Stimulated activated CD8-positive, alpha-beta memory T cell treated with anti-CD3 and anti-CD28 coated beads, Interleukin-7, amount 100 ng/mL, for 1 hour (primary cell): ENCODE results near the gene APOL6.
"Not testable (repeated sequence)": the region's sequence is repeated elsewhere in the genome, so short reads cannot be mapped to it uniquely, and the experiment has no call there.

ENCODE experiments used
- DNase-seq, 2 donors: peaks; one replicate each; pipeline ENCODE4 v3.0.0-alpha.2; 2020; ENCODE audit warnings: low read depth in 2 of 2

APOL6 gene

GRCh38 chr22:35617137-35617755, 31.0 kb upstream of the APOL6 start, which contains the start of gene MB:
Gene MB, minus strand, starts transcription at chr22:35617329. Its CDS starts 72 bp downstream, at chr22:35617257.
- no peak for DNase-seq

GRCh38 chr22:35618427-35619223, 29.6 kb upstream of the APOL6 start:
- DNase-seq, result no peak

- no peak for DNase-seq
Measured at GRCh38 chr22:35619336-35620094, 28.7 kb upstream of the APOL6 start.

- no peak for DNase-seq
Measured at GRCh38 chr22:35620624-35621251, 27.5 kb upstream of the APOL6 start.

- no peak for DNase-seq
Measured at GRCh38 chr22:35621451-35621850, 26.8 kb upstream of the APOL6 start.

- DNase-seq, result no peak
Measured at GRCh38 chr22:35622191-35622913, 25.9 kb upstream of the APOL6 start.

GRCh38 chr22:35623885-35624284, 24.4 kb upstream of the APOL6 start:
- DNase-seq, result not testable (repeated sequence)

GRCh38 chr22:35624547-35624946, 23.7 kb upstream of the APOL6 start:
- DNase-seq, result no peak

- no peak for DNase-seq
Measured at GRCh38 chr22:35625763-35626432, 22.3 kb upstream of the APOL6 start.

- peak in 1 of 2 donors; percentile 29 for DNase-seq
Measured at GRCh38 chr22:35627267-35628041, 20.8 kb upstream of the APOL6 start.

- no peak for DNase-seq
Measured at GRCh38 chr22:35628732-35629131, 19.5 kb upstream of the APOL6 start.

GRCh38 chr22:35629406-35630216, 18.6 kb upstream of the APOL6 start:
- DNase-seq, result peak in 1 of 2 donors; percentile 24

GRCh38 chr22:35630387-35630793, 17.9 kb upstream of the APOL6 start:
- no peak for DNase-seq

GRCh38 chr22:35630891-35631290, 17.4 kb upstream of the APOL6 start:
- DNase-seq, result no peak

GRCh38 chr22:35631597-35631996, 16.6 kb upstream of the APOL6 start:
- DNase-seq, result no peak

- no peak for DNase-seq
Measured at GRCh38 chr22:35632935-35633334, 15.3 kb upstream of the APOL6 start.

- DNase-seq, result no peak
Measured at GRCh38 chr22:35633520-35633919, 14.7 kb upstream of the APOL6 start.

GRCh38 chr22:35634015-35634414, 14.2 kb upstream of the APOL6 start:
- DNase-seq, result no peak

- no peak for DNase-seq
Measured at GRCh38 chr22:35634943-35635540, 13.2 kb upstream of the APOL6 start.
